Calu3 (cell line): ENCODE measurements around the gene CACNG4. TPM values are rescaled to one million over a fixed set of nuclear protein-coding genes. Genes with fewer than 3 reads are reported as not detected.

Experiments used
- BruUV-seq: library from RNA; stranded (reverse); fragments of 400-500 nt; replicated peaks from 2 replicates; lab custom pipeline; 2021; lab: Mats Ljungman, UMichigan
- CTCF ChIA-PET: fragments of 300-600 bp; sonication (Branson Sonifier 250); formaldehyde crosslinking; loops from one replicate; lab custom pipeline; 2022; ENCODE audit warnings: antibody characterized with exemption; lab: Charles Lee
- DNase-seq: peaks from one replicate; pipeline ENCODE4 v3.0.0; 2022
- H3K27ac Mint-ChIP-seq: one replicate; pipeline ENCODE4 v1.8.0; 2022; ENCODE audit warnings: mixed read lengths; ENCODE audit not compliant: unreplicated experiment
- H3K27me3 Mint-ChIP-seq: one replicate; pipeline ENCODE4 v1.8.0; 2022; ENCODE audit warnings: mixed read lengths; ENCODE audit not compliant: unreplicated experiment
- H3K36me3 Mint-ChIP-seq: one replicate; pipeline ENCODE4 v1.8.0; 2022; ENCODE audit warnings: mild to moderate bottlenecking, moderate library complexity, mixed read lengths; ENCODE audit not compliant: insufficient read depth, unreplicated experiment
- H3K4me1 Mint-ChIP-seq: one replicate; pipeline ENCODE4 v1.8.0; 2022; ENCODE audit warnings: mild to moderate bottlenecking, low read depth, mixed read lengths; ENCODE audit not compliant: unreplicated experiment
- H3K4me3 Mint-ChIP-seq: one replicate; pipeline ENCODE4 v1.8.0; 2022; ENCODE audit warnings: mild to moderate bottlenecking, low read depth, moderate library complexity, mixed read lengths; ENCODE audit not compliant: unreplicated experiment
- H3K9me3 Mint-ChIP-seq: one replicate; pipeline ENCODE4 v1.8.0; 2022; ENCODE audit warnings: low read depth, mixed read lengths; ENCODE audit not compliant: unreplicated experiment
- intact Hi-C: fragments of 100-400 bp; cut with micrococcal nuclease; formaldehyde crosslinking; loops from one replicate; pipeline ENCODE4 v1.10.0; 2022; ENCODE audit not compliant: unreplicated experiment
- total RNA-seq: library from RNA; stranded (reverse); gene quantifications from 2 replicates; pipeline ENCODE4 v1.2.3, GENCODE V29; 2022
- TF ChIP-seq, protein P1 (sequence below): fragments of 200-600 bp; IDR thresholded peaks from one replicate; pipeline ENCODE4 v1.8.0; 2022; ENCODE audit warnings: antibody characterized with exemption; ENCODE audit not compliant: unreplicated experiment

The CACNG4 gene
- total RNA-seq, 1 experiment from 2014 or later, result 3.8 TPM

DNA sequence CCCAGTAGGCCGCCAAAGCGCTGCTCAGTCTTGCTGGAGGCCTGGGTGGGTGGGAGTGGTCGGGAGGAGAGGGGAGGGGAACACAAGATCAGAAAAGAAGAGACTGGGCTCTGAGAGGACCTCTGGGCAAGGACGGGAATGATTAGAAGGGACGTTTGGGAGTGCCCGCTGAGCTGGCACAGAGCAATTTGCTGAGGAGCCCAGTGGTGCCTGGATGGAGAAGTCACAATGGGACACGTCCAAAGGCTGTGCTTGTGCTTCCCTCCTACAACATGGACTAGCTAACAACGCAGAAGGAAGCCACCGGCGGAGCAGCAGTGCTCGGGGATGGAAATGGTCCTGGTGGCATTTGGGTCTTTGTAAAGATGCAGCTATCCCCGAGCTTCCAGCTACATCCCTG lies 45.6 kb upstream of the CACNG4 start:
- intact Hi-C loops, result loop anchor here (5.0 kb wide), 1 partner anchor 33 kb away; no protein-coding TSS in a partner anchor
- BruUV-seq, result no TSS peak
- TF ChIP-seq, protein P1, sequence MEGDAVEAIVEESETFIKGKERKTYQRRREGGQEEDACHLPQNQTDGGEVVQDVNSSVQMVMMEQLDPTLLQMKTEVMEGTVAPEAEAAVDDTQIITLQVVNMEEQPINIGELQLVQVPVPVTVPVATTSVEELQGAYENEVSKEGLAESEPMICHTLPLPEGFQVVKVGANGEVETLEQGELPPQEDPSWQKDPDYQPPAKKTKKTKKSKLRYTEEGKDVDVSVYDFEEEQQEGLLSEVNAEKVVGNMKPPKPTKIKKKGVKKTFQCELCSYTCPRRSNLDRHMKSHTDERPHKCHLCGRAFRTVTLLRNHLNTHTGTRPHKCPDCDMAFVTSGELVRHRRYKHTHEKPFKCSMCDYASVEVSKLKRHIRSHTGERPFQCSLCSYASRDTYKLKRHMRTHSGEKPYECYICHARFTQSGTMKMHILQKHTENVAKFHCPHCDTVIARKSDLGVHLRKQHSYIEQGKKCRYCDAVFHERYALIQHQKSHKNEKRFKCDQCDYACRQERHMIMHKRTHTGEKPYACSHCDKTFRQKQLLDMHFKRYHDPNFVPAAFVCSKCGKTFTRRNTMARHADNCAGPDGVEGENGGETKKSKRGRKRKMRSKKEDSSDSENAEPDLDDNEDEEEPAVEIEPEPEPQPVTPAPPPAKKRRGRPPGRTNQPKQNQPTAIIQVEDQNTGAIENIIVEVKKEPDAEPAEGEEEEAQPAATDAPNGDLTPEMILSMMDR, result no peak

DNA sequence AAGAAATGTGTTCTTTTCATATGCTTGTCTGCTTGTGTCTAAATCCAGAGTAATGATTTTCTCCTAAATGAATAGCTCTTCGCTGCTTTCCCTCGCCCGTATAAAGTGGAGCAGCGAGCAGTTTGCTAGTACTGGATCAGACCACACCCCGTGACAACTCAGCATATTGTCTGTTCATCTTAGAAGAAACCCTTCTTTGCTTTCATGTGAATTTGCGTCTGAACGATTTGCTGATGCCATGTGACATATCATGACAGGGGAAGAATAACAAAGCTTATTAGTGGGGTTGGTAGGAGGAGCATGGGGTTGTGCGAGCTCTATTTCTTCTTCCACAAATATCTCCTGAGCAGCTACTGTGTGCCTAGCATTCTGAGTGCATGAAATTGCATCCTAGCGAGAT lies 44.1 kb upstream of the CACNG4 start:
- Mint-ChIP-seq H3K4me1 (peaks cover 7% of the 10 kb centered on the region), H3K9me3 (peaks cover 4% of the 10 kb centered on the region), H3K4me3 (no peak overlapping the region), H3K27ac (no peak overlapping the region), H3K36me3 (no peaks in the 10 kb centered on the region), H3K27me3 (no peaks in the 10 kb centered on the region)
- intact Hi-C loops, result no loop called here
- no TSS peak for BruUV-seq
- TF ChIP-seq, protein P1, result no peak
- CTCF ChIA-PET, result no interaction called here
- no peak for DNase-seq

More for the DNA sequence above, 45.6 kb upstream of the CACNG4 start:
- CTCF ChIA-PET, result interaction anchor here (1.2 kb wide), 1 partner anchor 56 kb away, joined by 3 read pairs; no protein-coding TSS in a partner anchor
- no peak for DNase-seq
- no peaks in the 10 kb centered on the region for H3K27me3 Mint-ChIP-seq
- H3K36me3 Mint-ChIP-seq, result no peaks in the 10 kb centered on the region
- peaks cover 4% of the 10 kb centered on the region for H3K9me3 Mint-ChIP-seq
- H3K4me1 Mint-ChIP-seq, result peaks cover 16% of the 10 kb centered on the region
- H3K4me3 Mint-ChIP-seq, result no peak overlapping the region
- H3K27ac Mint-ChIP-seq, result no peak overlapping the region

DNA sequence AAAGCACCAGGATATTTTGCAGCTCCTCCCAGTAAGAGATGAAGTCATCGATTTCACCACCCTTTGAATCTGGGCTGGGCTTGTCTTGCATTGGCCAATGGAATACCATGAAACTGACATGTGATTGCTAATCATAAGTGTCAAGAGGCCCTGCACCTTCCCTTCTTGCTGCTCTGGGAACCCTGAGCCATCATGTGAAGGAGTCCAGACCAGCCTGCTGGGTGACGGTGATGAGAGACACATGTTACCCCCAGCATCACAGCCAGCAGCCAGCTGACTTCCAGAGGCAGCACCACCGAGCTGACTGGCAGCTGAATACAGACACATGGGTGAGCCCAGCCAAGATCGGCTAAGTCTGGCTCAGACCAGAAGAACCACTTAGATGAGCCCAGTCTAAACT lies 43.6 kb upstream of the CACNG4 start:
- intact Hi-C loops, result no loop called here
- CTCF ChIA-PET, result no interaction called here
- H3K4me1 Mint-ChIP-seq, result peaks cover 2% of the 10 kb centered on the region
- TF ChIP-seq, protein P1, result no peak
- H3K9me3 Mint-ChIP-seq, result peaks cover 4% of the 10 kb centered on the region
- DNase-seq, result no peak
- no peak overlapping the region for H3K27ac Mint-ChIP-seq
- no peak overlapping the region for H3K4me3 Mint-ChIP-seq
- no TSS peak for BruUV-seq
- H3K27me3 Mint-ChIP-seq, result no peaks in the 10 kb centered on the region
- no peaks in the 10 kb centered on the region for H3K36me3 Mint-ChIP-seq

DNA sequence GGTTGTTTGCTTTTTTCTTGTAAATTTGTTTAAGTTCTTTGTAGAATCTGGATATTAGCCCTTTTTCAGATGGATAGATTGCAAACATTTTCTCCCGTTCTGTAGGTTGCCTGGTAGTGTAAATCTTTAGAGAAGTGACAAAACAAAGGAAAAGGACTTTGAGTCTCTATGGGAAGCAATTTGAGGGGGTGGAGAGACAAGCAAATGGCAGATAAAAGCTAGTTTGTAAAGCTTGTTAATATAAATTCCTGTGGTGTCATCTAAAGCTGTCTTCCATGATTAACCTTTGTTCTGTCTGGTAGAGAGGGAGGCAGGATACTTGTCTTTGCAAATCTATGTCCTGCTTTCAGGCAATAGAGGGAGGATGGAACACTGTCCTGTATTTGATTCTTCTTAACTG lies 40.6 kb upstream of the CACNG4 start:
- H3K27me3 Mint-ChIP-seq, result no peaks in the 10 kb centered on the region
- peaks cover 4% of the 10 kb centered on the region for H3K9me3 Mint-ChIP-seq
- CTCF ChIA-PET, result no interaction called here
- no TSS peak for BruUV-seq
- H3K27ac Mint-ChIP-seq, result no peak overlapping the region
- H3K36me3 Mint-ChIP-seq, result no peaks in the 10 kb centered on the region
- no peak overlapping the region for H3K4me3 Mint-ChIP-seq
- TF ChIP-seq, protein P1, result no peak
- no peaks in the 10 kb centered on the region for H3K4me1 Mint-ChIP-seq
- intact Hi-C loops, result no loop called here
- DNase-seq, result no peak
